ENCODE data around the gene ARHGDIB.

ARHGDIB gene

GRCh38 chr12:14900521-14901227, 60.7 kb downstream of the ARHGDIB start:
- H3K4me3 Mint-ChIP-seq: no peak overlapping the region
- no peaks in the 10 kb centered on the region for H3K9me3 Mint-ChIP-seq
- no peak overlapping the region for H3K27ac Mint-ChIP-seq
- no peaks in the 10 kb centered on the region for H3K36me3 Mint-ChIP-seq (ENCODE audit: low read depth)
- no peak for TF ChIP-seq CTCF (IDR thresholded peaks at IDR 0.05)
- H3K4me1 Mint-ChIP-seq: peaks cover 5% of the 10 kb centered on the region
- DNase-seq: no peak
- H3K27me3 Mint-ChIP-seq (ENCODE audit: low read depth, poor library complexity): no peaks in the 10 kb centered on the region

GRCh38 chr12:14896521-14897169, 64.8 kb downstream of the ARHGDIB start:
- Mint-ChIP-seq H3K27ac (no peak overlapping the region), H3K9me3 (no peaks in the 10 kb centered on the region), H3K4me1 (peaks cover 16% of the 10 kb centered on the region), H3K27me3 (ENCODE audit: low read depth, poor library complexity) (no peaks in the 10 kb centered on the region), H3K4me3 (no peak overlapping the region), H3K36me3 (ENCODE audit: low read depth) (no peaks in the 10 kb centered on the region)
- DNase-seq: no peak
- TF ChIP-seq CTCF (IDR thresholded peaks at IDR 0.05): no peak

- Mint-ChIP-seq H3K9me3 (no peaks in the 10 kb centered on the region), H3K27ac (peak overlapping the region; percentile 10), H3K36me3 (ENCODE audit: low read depth) (no peaks in the 10 kb centered on the region), H3K4me1 (peaks cover 27% of the 10 kb centered on the region), H3K27me3 (ENCODE audit: low read depth, poor library complexity) (peaks cover 3% of the 10 kb centered on the region), H3K4me3 (no peak overlapping the region)
- TF ChIP-seq CTCF (IDR thresholded peaks at IDR 0.05): no peak
- DNase-seq: no peak
Measured at GRCh38 chr12:14893506-14894250, 67.7 kb downstream of the ARHGDIB start.

GRCh38 chr12:14892726-14893505, 68.5 kb downstream of the ARHGDIB start:
- H3K27me3 Mint-ChIP-seq (ENCODE audit: low read depth, poor library complexity): peaks cover 3% of the 10 kb centered on the region
- H3K4me3 Mint-ChIP-seq: no peak overlapping the region
- no peak overlapping the region for H3K27ac Mint-ChIP-seq
- no peak for TF ChIP-seq CTCF (IDR thresholded peaks at IDR 0.05)
- H3K9me3 Mint-ChIP-seq: no peaks in the 10 kb centered on the region
- H3K4me1 Mint-ChIP-seq: peaks cover 27% of the 10 kb centered on the region
- H3K36me3 Mint-ChIP-seq (ENCODE audit: low read depth): no peaks in the 10 kb centered on the region
- DNase-seq: no peak

Data from nephron progenitor cell (in vitro differentiated cells).